Measurements from ENCODE around the gene OSBPL6.
"Not testable (repeated sequence)": the region's sequence is repeated elsewhere in the genome, so short reads cannot be mapped to it uniquely, and the experiment has no call there.

Gene OSBPL6

DNA sequence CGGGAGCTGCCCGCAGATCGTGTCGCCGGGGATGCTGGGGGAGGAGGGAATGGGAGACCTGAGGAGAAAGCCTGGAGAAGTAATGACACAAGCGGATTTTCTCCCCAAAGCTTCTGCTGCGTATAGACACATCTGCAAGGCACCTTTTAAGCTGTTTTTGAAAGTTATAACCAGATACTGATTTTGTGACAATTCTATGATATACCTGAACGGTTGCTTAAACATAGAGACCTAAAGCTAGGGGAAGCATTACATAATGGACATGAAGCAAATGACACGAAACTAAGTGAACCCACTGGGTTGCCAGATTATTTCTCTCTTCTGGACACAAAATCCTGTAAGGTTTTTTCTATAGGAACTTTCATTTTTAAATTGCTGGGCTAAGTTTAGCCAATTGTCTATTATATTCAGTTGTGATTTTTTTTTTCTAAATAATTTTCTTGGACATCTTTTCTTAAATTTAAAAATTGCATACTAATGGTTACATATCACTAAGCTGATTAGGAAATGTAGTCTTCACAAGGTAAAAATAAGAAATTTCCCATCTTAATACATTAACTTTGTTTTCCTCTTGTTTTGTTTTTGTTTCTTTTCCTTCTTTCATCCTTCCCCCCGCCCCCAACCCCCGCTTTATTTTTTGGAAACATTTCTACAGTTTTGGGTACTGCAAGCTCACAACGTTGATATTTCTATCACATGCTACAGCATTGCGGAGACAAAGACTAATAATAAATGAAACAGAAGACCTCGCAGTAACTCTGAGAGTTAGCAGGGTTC, 1.3 kb downstream of the OSBPL6 start:
- TF ChIP-seq, protein P1, sequence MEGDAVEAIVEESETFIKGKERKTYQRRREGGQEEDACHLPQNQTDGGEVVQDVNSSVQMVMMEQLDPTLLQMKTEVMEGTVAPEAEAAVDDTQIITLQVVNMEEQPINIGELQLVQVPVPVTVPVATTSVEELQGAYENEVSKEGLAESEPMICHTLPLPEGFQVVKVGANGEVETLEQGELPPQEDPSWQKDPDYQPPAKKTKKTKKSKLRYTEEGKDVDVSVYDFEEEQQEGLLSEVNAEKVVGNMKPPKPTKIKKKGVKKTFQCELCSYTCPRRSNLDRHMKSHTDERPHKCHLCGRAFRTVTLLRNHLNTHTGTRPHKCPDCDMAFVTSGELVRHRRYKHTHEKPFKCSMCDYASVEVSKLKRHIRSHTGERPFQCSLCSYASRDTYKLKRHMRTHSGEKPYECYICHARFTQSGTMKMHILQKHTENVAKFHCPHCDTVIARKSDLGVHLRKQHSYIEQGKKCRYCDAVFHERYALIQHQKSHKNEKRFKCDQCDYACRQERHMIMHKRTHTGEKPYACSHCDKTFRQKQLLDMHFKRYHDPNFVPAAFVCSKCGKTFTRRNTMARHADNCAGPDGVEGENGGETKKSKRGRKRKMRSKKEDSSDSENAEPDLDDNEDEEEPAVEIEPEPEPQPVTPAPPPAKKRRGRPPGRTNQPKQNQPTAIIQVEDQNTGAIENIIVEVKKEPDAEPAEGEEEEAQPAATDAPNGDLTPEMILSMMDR (IDR thresholded peaks at IDR 0.05; ENCODE audit: low read depth, low read length) = no peak
- peak overlapping the region; percentile 77 for H3K4me3 ChIP-seq (ENCODE audit: low read depth, low read length)
- no peak for DNase-seq (ENCODE audit: low read depth, low spot score)
- in situ Hi-C loops (cut with HindIII; ENCODE audit: low sequenced_read_pairs) = no loop called here

DNA sequence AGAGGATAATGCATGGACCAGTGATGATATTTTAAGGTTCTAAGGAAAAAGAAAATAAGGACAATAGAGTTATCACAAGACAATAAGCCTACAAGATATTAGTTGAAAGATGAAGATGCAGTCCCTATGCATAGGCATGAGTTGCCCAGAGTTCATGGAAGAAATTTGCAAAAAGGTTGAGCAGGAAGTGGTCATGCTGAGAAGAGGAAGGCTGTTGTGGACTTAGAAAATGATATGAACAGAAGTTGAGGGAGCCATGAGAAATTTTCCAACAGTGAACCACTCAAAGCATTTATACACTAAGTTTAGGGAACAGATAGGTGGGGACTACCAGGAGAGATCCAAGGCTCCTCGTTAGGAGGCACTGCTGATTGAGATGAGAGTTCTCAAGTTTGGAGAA, 3.5 kb downstream of the OSBPL6 start:
- DNase-seq (ENCODE audit: low read depth, low spot score) = no peak
- TF ChIP-seq, protein P1 (IDR thresholded peaks at IDR 0.05; ENCODE audit: low read depth, low read length) = no peak
- in situ Hi-C loops (cut with HindIII; ENCODE audit: low sequenced_read_pairs) = no loop called here
- H3K4me3 ChIP-seq (ENCODE audit: low read depth, low read length) = no peak overlapping the region

DNA sequence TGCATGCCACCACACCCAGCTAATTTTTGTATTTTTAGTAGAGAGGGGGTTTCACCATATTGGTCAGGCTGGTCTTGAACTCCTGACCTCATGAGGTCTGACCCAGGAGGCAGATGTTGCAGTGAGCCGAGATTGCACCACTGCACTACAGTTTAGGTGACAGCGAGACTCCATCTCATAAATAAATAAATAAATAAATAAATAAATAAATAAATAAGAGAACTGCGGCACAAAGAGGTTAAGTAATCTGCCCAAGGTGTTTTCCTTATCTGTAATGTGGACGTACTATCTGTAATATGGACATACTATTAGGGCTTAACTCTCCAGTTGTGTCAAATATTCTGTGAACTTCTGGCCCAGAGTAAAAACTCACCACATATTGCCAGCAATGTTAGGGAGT, 4.1 kb downstream of the OSBPL6 start:
- in situ Hi-C loops (cut with HindIII; ENCODE audit: low sequenced_read_pairs) = not testable (repeated sequence)

DNA sequence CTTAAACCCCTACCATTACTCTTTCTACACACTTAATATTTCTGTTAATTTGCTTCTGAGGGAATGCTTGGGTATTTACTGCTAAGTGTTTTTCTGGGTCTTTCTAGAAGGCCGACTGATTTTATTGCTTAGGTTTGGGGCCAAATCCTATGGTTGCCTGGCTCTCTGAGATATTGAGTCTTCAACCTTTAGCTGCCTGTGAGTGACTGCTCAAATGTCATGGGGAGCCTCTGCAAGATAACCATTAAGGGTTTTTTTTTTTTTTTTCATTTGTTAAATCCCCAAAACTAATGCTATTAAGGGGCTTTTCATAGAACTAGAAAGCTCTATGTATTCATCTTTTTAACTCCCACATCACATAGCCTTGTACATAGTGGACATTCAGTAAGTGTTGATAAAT, 5.0 kb downstream of the OSBPL6 start:
- TF ChIP-seq, protein P1 (IDR thresholded peaks at IDR 0.05; ENCODE audit: low read depth, low read length) = no peak
- in situ Hi-C loops (cut with HindIII; ENCODE audit: low sequenced_read_pairs) = no loop called here
- H3K4me3 ChIP-seq (ENCODE audit: low read depth, low read length) = no peak overlapping the region
- DNase-seq (ENCODE audit: low read depth, low spot score) = no peak

More for the DNA sequence above, 4.1 kb downstream of the OSBPL6 start:
- not testable (repeated sequence) for DNase-seq (ENCODE audit: low read depth, low spot score); H3K4me3 ChIP-seq (ENCODE audit: low read depth, low read length)

DNA sequence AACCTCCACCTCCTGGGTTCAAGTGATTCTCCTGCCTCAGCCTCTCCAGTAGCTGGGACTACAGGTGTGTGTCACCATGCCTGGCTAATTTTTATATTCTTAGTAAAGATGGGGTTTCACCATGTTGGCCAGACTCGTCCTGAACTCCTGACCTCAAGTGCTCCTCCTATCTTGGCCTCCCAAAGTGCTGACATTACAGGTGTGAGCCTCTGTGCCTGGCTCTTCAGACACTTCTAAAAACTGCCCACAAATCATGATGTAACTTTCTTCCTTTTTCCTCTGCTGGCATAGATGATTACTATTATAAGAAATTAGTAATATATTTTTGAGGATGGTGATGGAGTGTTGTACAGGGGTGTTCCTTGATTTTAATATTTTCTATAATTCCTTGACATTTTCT, 6.0 kb downstream of the OSBPL6 start:
- in situ Hi-C loops (cut with HindIII; ENCODE audit: low sequenced_read_pairs) = no loop called here
- no peak overlapping the region for H3K4me3 ChIP-seq (ENCODE audit: low read depth, low read length)
- TF ChIP-seq, protein P1 (IDR thresholded peaks at IDR 0.05; ENCODE audit: low read depth, low read length) = no peak
- DNase-seq (ENCODE audit: low read depth, low spot score) = no peak

DNA sequence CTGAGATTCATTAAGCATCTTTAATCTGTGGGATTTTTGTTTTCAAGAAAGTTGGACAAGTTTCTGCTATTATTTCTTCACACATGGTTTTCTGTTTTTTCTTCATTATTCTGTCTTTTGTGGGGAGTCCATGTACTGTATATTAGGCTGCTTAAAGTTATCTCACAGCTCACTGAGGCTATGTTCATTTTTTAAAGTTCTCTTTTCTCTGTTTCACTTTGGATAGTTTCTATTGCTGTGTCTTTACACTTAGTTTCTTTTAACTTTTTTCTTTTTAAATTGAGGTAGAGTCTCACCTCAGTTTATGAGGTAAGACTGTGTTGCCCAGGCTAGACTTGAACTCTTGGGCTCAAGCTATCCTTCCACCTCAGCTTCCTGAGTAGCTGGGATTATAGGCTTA, 8.6 kb downstream of the OSBPL6 start:
- no peak overlapping the region for H3K4me3 ChIP-seq (ENCODE audit: low read depth, low read length)
- TF ChIP-seq, protein P1 (IDR thresholded peaks at IDR 0.05; ENCODE audit: low read depth, low read length) = no peak
- no peak for DNase-seq (ENCODE audit: low read depth, low spot score)
- in situ Hi-C loops (cut with HindIII; ENCODE audit: low sequenced_read_pairs) = no loop called here

DNA sequence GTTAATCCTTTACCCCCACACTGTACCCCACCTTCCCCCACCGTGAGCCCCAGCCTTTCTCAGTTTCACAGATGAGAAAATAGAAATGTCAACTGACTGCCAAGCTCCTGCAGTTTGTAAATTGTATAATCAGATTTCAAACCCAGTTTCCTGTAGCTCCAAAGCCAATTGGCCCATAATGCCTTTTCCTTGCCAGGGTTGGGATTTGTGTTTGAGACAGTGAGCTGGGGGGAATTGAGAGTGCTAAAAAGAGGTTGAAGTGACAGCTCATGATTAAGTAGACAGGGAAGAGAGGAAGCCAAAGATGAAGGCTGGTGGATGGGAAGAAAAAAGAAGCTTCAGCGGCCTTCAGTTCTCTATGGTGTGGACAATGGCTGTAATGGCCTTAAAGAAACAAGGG, 10.7 kb downstream of the OSBPL6 start:
- in situ Hi-C loops (cut with HindIII; ENCODE audit: low sequenced_read_pairs) = no loop called here
- DNase-seq (ENCODE audit: low read depth, low spot score) = no peak
- no peak overlapping the region for H3K4me3 ChIP-seq (ENCODE audit: low read depth, low read length)
- TF ChIP-seq, protein P1 (IDR thresholded peaks at IDR 0.05; ENCODE audit: low read depth, low read length) = no peak
